Subcutaneous adipose tissue (tissue), 4 donors: ENCODE data around the gene ZNF679. TPM values are rescaled to one million over a fixed set of nuclear protein-coding genes. Genes with fewer than 3 reads are reported as not detected.

Source experiments
- total RNA-seq, 4 donors: library from RNA; depleted of rRNA; stranded (reverse); fragments of >200 nt; gene quantifications; one replicate each; pipeline ENCODE4 v1.1.0, GENCODE V29; 2016
- TF ChIP-seq, protein P1 (sequence below): fragments of 450-650 bp; IDR thresholded peaks from one replicate; pipeline ENCODE4 v1.5.1; 2016; ENCODE audit warnings: low read depth, mild to moderate bottlenecking, control low read depth, antibody characterized with exemption, moderate library complexity

The ZNF679 gene
- total RNA-seq, 4 donors from 2014 or later = not detected

DNA sequence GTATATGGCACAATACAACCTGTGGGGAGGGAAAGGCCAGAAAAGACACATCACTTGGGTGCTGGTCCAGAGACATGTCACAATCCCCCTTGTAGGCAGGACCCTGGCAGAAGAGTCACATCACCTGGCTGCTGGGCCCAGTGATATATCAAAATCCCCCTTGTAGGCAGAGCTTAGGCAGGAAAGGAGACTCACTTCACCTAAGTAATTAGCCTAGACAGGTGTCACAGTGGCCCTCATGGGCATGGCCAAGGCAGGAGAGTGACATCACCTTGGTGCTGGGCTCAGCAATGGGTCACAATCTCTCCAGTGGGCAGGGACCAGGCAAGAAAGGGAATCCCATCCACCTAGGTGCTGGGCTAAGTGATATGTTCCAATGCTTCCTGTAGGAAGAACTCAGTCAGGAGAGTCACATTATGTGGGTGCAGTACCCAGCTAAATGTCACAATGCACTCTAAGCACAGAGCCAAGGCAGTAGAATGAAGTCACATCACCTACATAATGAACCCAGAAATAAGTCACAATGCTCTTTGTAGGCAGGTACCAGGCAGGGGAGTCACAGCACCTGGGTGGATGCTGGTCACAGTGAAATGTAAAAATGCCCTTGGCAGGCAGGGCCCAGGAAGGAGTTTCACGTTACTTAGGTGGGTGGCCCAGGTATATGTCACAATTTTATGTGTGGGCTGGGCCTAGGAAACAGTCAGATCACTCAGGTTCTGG, 66.6 kb downstream of the ZNF679 start:
- TF ChIP-seq, protein P1, sequence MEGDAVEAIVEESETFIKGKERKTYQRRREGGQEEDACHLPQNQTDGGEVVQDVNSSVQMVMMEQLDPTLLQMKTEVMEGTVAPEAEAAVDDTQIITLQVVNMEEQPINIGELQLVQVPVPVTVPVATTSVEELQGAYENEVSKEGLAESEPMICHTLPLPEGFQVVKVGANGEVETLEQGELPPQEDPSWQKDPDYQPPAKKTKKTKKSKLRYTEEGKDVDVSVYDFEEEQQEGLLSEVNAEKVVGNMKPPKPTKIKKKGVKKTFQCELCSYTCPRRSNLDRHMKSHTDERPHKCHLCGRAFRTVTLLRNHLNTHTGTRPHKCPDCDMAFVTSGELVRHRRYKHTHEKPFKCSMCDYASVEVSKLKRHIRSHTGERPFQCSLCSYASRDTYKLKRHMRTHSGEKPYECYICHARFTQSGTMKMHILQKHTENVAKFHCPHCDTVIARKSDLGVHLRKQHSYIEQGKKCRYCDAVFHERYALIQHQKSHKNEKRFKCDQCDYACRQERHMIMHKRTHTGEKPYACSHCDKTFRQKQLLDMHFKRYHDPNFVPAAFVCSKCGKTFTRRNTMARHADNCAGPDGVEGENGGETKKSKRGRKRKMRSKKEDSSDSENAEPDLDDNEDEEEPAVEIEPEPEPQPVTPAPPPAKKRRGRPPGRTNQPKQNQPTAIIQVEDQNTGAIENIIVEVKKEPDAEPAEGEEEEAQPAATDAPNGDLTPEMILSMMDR = no peak

DNA sequence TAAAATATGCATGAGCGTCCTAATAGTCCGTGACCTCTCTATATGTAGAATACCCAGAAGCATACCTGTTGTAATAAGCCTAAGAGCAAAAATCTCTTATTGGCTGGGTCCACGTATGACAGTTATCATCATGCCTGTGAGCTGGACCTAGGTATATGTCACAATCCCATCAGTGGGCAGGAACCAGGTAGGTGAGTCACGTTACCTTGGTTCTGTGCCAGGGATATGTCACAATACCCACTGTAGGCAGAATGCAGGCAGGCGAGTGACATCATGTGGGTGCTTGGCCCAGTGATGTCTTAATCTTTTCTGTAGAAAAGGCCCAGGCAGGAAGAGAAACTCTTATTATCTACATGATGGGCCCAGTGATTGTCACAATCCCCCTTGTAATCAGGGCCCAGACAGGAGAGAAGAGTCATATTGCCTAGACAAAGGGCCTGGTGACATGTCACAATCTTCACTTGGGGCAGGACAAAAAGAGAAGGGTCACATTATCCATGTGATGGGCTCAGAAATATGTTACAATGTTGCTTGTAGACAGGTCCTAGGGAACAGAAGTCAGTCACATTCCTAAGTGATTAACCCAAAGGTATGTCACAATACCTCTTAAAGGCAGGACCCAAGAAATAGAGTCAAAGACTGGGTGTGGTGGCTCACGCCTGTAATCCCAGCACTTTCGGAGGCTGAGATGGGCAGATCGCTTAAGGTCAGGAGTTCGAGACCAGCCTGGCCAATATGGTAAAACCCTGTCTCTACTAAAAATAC, 72.5 kb downstream of the ZNF679 start:
- TF ChIP-seq, protein P1 = no peak

DNA sequence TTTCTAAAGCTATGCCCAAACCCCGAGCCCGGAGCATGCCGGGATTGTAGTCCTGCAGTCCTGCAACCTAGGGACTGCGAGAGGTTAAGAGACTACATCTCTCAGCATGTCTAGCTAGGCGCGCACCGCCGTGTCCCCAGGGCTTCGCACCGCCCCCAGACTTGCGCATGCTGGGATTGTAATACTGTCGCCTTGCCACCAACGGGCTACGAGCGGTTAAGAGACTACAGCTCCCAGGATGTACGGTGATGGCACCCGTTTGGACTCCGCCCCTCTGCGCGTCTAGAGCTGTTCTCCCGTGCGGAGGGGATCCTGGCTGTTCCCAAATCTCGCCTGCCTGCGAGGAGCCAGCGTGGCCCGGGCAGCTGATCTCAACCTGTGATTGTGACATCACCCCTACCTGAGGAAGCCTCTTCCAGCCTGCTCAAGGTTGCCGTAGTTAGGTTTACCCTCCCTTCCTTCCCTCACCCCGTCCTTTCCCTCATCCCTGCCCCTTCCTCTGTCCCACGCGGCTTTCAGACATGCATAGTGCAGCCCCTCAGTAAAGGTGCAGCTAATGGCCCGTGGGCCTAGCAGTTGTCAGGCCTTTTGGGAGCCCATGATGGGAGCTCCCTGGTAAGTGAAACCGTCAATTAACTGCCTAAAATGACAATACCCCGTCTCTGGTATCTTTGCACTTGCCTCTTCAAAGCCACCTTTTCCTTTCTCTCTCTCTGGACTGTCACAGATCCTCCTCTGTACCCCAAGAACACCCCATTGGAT, 79.2 kb downstream of the ZNF679 start:
- TF ChIP-seq, protein P1 = no peak

DNA sequence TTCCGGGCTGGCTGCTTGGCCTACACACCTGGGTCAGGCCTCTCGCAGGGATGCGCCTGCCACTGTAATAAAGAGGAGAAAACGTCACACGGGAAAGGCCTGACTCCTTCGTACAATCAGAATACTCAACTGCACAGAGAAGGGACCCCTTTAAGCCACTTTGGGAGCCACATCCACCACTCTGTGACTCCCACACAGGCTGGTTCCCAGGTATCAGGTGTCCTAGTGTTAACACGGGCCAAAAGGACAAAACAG, 79.7 kb downstream of the ZNF679 start:
- TF ChIP-seq, protein P1 = no peak

DNA sequence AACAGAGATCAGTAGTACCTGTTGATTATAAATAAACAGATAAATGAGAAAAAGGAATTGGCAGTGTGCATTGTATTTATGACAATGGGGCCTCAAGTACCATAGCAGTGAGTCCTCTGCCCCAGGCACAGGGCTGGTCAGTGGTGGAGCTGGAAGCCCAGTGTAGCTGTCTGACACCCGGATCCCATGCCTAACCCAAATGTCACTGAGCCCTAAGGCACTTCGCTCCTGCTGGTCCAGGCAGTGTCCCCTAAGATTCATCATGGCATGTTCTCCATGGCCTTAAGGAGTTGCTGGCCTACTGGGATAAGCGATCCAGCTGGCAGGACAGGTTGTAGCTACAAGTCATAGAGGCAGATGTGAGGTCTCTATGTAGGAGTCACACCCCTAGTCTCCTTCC, 82.2 kb downstream of the ZNF679 start:
- TF ChIP-seq, protein P1 = no peak

DNA sequence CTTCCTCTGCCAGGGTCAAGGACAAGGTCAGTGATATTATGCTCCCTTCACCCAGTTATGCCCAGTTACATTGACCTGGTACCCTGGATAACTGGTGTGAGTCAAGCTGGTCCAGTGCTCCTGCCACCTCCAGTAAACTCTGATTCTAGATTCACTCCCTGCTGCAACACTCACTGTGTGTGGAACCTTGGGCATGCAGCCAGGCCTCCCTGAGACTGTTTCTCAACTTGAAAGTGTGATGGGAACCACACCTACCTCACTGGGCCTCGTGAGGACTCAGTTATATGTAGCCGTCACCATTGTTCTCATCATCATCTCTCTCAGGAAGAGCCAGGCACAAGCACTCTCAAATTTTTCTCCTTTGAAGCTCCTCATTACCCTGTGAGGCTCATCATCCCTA, 84.6 kb downstream of the ZNF679 start:
- TF ChIP-seq, protein P1 = no peak
